Esophagus muscularis mucosa (tissue), 4 donors: ENCODE measurements around the gene ALG5. TPM values are rescaled to one million over a fixed set of nuclear protein-coding genes. Genes with fewer than 3 reads are reported as not detected.

Experiments used
- DNase-seq: peaks from one replicate; pipeline ENCODE4 v3.0.0-alpha.2; 2017; ENCODE audit errors: extremely low spot score
- H3K27ac ChIP-seq, 4 donors: fragments of 200-600 bp; sonication (generic); replicated peaks in 1 of 4; 1 replicate in 3 of 4; 2 replicates in 1 of 4; pipeline ENCODE4 v1.5.1; 2016 to 2019; ENCODE audit warnings: mild to moderate bottlenecking in 1 of 4
- H3K27me3 ChIP-seq, 4 donors: fragments of 200-600 bp; sonication (generic); one replicate each; pipeline versions ENCODE4 v1.5.1 to v1.6.0; 2016 to 2019
- H3K36me3 ChIP-seq, 4 donors: fragments of 200-600 bp; sonication (generic); one replicate each; pipeline ENCODE4 v1.5.1; 2016 to 2019
- H3K4me1 ChIP-seq, 4 donors: fragments of 200-600 bp; sonication (generic); one replicate each; pipeline ENCODE4 v1.5.1; 2016 to 2019
- H3K4me3 ChIP-seq, 4 donors: fragments of 200-600 bp; sonication (generic); 1 replicate in 2 of 4; 2 replicates in 2 of 4; pipeline ENCODE4 v1.5.1; 2016 to 2019; ENCODE audit warnings: mild to moderate bottlenecking in 4 of 4, moderate library complexity in 1 of 4
- H3K9me3 ChIP-seq, 4 donors: fragments of 200-600 bp; sonication (generic); 1 replicate in 3 of 4; 2 replicates in 1 of 4; pipeline ENCODE4 v1.5.1; 2016 to 2019
- EP300 ChIP-seq: sonication (generic); formaldehyde crosslinking; IDR thresholded peaks from one replicate; pipeline ENCODE4 v1.6.1; 2017; ENCODE audit warnings: antibody characterized with exemption
- POLR2A ChIP-seq: fragments of 450-650 bp; IDR thresholded peaks from one replicate; pipeline ENCODE4 v1.6.1; 2017; ENCODE audit warnings: antibody characterized with exemption, moderate library complexity, mild to moderate bottlenecking, low read depth
- POLR2AphosphoS5 ChIP-seq, 2 donors: sonication (generic); formaldehyde crosslinking; IDR thresholded peaks; one replicate each; pipeline ENCODE4 v1.6.1; 2017; ENCODE audit warnings: antibody characterized with exemption in 2 of 2
- WGBS: methylation state at CpG from one replicate; pipeline ENCODE4 v1.1.5; 2018; 5-methylcytosine and 5-hydroxymethylcytosine counted together
- intact Hi-C: fragments of 100-400 bp; cut with DNase I; formaldehyde crosslinking; loops from one replicate; pipeline ENCODE4 v1.15.1; 2023
- total RNA-seq, 4 donors: library from RNA; depleted of rRNA; stranded (reverse); fragments of >200 nt; gene quantifications; one replicate each; pipeline versions ENCODE4 v1.1.0 to v1.2.1, GENCODE V29; 2016
- TF ChIP-seq, protein P1 (sequence below), 3 experiments: fragments of 200-600 bp in 2 of 3; fragments of 450-650 bp in 1 of 3; sonication (generic) in 2 of 3; IDR thresholded peaks; one replicate each; pipeline ENCODE4 v1.5.1; 2017 to 2019; ENCODE audit warnings: antibody characterized with exemption in 3 of 3, mild to moderate bottlenecking in 2 of 3, moderate library complexity in 1 of 3

ALG5 gene
- total RNA-seq, 4 donors from 2014 or later, result 17.3 to 28.2 (median 20.4) TPM

DNA sequence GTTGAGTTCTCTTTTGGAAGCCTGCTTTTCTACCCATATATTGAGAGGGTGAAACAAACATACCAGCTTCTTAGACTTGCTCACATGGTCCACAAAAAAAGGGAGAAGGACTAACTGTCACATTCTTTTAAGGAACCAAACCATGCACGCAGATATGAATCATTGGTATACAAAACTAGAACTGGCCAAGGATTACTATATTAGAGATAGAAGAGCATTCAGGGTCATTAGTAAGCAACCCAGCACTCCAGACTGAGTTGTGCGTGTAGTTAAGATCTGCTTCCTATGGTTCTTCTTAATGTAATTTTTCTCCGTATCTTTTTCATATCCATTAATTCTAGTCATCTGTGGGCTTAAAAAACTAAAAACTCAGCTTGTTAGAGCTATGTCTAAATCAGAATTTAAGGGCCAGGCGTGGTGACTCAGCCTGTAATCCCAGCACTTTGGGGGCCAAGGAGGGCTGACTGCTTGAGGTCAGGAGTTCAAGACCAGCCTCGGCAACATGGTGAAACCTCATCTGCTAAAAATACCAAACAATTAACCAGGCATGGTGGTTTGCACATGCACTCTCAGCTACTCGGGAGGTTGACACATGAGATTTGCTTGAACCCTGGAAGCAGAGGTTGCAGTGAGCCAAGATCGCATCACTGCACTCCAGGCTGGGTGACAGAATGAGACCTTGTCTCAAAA lies 19.6 kb downstream of the ALG5 start:
- WGBS, result 80% methylated on average over 7 of the region's 7 CpGs
- H3K27ac ChIP-seq, result no peak overlapping the region
- H3K4me3 ChIP-seq, result no peak overlapping the region
- TF ChIP-seq EP300, result no peak
- no peak for TF ChIP-seq POLR2A
- TF ChIP-seq, protein P1, sequence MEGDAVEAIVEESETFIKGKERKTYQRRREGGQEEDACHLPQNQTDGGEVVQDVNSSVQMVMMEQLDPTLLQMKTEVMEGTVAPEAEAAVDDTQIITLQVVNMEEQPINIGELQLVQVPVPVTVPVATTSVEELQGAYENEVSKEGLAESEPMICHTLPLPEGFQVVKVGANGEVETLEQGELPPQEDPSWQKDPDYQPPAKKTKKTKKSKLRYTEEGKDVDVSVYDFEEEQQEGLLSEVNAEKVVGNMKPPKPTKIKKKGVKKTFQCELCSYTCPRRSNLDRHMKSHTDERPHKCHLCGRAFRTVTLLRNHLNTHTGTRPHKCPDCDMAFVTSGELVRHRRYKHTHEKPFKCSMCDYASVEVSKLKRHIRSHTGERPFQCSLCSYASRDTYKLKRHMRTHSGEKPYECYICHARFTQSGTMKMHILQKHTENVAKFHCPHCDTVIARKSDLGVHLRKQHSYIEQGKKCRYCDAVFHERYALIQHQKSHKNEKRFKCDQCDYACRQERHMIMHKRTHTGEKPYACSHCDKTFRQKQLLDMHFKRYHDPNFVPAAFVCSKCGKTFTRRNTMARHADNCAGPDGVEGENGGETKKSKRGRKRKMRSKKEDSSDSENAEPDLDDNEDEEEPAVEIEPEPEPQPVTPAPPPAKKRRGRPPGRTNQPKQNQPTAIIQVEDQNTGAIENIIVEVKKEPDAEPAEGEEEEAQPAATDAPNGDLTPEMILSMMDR (IDR thresholded peaks at IDR 0.05), result no peak
- TF ChIP-seq POLR2AphosphoS5 (IDR thresholded peaks at IDR 0.05), result no peak
- intact Hi-C loops, result loop anchor here (2.0 kb wide), 1 partner anchor 121 kb away; no protein-coding TSS in a partner anchor
- peaks cover 0 to 4% (median 0%) of the 10 kb centered on the region in 4 donors for H3K9me3 ChIP-seq
- no peaks in the 10 kb centered on the region for H3K27me3 ChIP-seq
- H3K4me1 ChIP-seq, result no peaks in the 10 kb centered on the region
- DNase-seq, result no peak
- H3K36me3 ChIP-seq, result peaks cover 17 to 74% (median 49%) of the 10 kb centered on the region in 4 donors

DNA sequence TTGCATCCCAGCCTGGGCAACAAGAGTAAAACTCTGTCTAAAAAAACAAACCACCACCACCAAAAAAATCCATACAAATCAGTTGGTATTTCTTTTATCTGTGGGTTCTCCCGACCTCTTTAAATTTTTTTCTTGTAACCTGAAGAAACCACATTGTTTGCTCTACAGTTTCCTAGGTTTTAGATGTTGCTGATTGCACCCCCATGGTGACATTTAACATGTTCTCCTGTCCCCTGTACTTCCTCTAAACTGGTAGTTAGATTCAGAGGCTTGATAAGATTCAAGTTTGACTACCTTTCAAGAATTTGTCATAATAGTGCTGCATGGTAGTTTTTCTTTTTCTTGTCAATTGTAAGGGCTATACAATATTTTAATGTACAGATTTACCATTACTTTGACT lies 24.0 kb downstream of the ALG5 start:
- H3K4me1 ChIP-seq, result no peaks in the 10 kb centered on the region
- H3K9me3 ChIP-seq, result peaks cover 0 to 4% (median 0%) of the 10 kb centered on the region in 4 donors
- H3K27me3 ChIP-seq, result no peaks in the 10 kb centered on the region
- intact Hi-C loops, result no loop called here
- peaks cover 22 to 61% (median 47%) of the 10 kb centered on the region in 4 donors for H3K36me3 ChIP-seq
- TF ChIP-seq, protein P1 (IDR thresholded peaks at IDR 0.05), result no peak
- TF ChIP-seq POLR2A (no peak), POLR2AphosphoS5 (IDR thresholded peaks at IDR 0.05) (no peak), EP300 (no peak)
- no peak for DNase-seq
- H3K27ac ChIP-seq, result no peak overlapping the region
- H3K4me3 ChIP-seq, result no peak overlapping the region
- WGBS, result 100% methylated on average over 1 of the region's 1 CpG

DNA sequence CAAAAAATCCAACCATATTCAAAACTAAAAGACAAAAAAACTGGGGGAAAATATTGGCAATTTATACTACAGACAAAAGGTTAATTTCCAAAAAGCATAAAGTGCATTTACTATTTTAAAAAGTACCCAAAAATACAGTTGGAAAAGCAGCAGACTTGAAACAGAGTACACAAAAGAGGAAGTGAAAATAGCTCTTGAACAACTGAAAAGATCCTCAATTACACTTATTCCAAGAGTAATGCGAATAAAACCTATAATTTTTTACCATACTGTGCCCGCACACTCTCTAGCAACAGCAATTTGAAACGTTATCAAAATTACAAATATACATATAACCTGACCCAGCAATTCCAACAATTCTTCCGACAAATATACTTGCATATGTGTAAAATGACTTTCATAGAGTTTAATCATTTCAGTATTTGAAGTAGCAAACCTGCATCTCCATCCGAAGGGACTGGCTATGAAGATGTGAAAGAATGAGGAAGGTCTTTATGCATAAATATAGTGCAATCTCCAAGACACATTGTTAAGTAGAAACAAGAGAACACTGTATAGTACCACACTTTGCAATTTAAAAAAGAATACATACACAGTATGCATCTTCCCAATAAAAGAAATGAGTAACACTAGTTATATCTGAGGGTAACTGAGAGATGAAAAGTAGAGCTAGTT lies 25.4 kb downstream of the ALG5 start:
- WGBS, result 95% methylated on average over 5 of the region's 5 CpGs
- no peak overlapping the region for H3K27ac ChIP-seq
- H3K27me3 ChIP-seq, result no peaks in the 10 kb centered on the region
- no peak overlapping the region for H3K4me3 ChIP-seq
- H3K36me3 ChIP-seq, result peaks cover 23 to 59% (median 47%) of the 10 kb centered on the region in 4 donors
- TF ChIP-seq, protein P1 (IDR thresholded peaks at IDR 0.05), result no peak
- TF ChIP-seq POLR2A (no peak), POLR2AphosphoS5 (IDR thresholded peaks at IDR 0.05) (no peak), EP300 (no peak)
- H3K9me3 ChIP-seq, result peaks cover 0 to 4% (median 0%) of the 10 kb centered on the region in 4 donors
- H3K4me1 ChIP-seq, result no peaks in the 10 kb centered on the region
- no peak for DNase-seq
- intact Hi-C loops, result no loop called here

DNA sequence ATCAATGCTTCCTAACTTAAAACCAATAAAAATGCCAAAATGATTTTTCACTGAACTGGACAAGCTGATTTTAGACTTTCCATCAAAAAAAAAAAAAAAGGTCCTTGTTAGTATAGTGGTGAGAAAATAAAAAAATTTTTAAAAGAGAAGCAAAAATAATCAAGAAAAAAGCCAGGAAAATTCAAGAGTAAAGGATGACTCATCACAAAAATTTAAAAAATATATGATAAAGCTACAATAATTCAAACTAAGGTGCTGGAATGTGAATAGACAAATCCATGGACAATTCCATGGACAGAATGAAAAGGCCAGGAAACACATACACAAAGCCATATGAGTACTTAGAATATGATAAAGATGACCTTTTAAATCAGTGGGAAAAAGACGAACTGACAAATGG lies 26.1 kb downstream of the ALG5 start:
- Histone ChIP-seq H3K4me3 (no peak overlapping the region), H3K27ac (no peak overlapping the region), H3K36me3 (peaks cover 23 to 63% (median 43%) of the 10 kb centered on the region in 4 donors), H3K4me1 (no peaks in the 10 kb centered on the region), H3K9me3 (peaks cover 0 to 4% (median 0%) of the 10 kb centered on the region in 4 donors), H3K27me3 (no peaks in the 10 kb centered on the region)
- no peak for TF ChIP-seq POLR2AphosphoS5 (IDR thresholded peaks at IDR 0.05)
- TF ChIP-seq POLR2A, result no peak
- TF ChIP-seq, protein P1 (IDR thresholded peaks at IDR 0.05), result no peak
- no peak for TF ChIP-seq EP300
- intact Hi-C loops, result no loop called here
- whole genome bisulfite sequencing, result 100% methylated on average over 1 of the region's 1 CpG
- DNase-seq, result no peak
